PC-3 (cell line): ENCODE data around the gene CENPT.

Experiments used
- EZH2 ChIP-seq: fragments of 300-600 bp; sonication (generic); IDR thresholded peaks from one replicate; pipeline ENCODE4 v1.6.1; 2017; ENCODE audit warnings: antibody characterized with exemption, mild to moderate bottlenecking, low read length; ENCODE audit not compliant: unreplicated experiment
- EZH2phosphoT487 ChIP-seq: fragments of 300-600 bp; sonication (generic); IDR thresholded peaks from 2 replicates; pipeline ENCODE4 v1.6.1; 2018; ENCODE audit warnings: mild to moderate bottlenecking, antibody characterized with exemption, low read length, borderline replicate concordance
- TF ChIP-seq, protein P1 (sequence below): fragments of 300-600 bp; sonication (generic); conservative IDR thresholded peaks from 2 replicates; pipeline ENCODE4 v1.5.1; 2017; ENCODE audit warnings: antibody characterized with exemption, low read depth, mild to moderate bottlenecking, low read length

DNA sequence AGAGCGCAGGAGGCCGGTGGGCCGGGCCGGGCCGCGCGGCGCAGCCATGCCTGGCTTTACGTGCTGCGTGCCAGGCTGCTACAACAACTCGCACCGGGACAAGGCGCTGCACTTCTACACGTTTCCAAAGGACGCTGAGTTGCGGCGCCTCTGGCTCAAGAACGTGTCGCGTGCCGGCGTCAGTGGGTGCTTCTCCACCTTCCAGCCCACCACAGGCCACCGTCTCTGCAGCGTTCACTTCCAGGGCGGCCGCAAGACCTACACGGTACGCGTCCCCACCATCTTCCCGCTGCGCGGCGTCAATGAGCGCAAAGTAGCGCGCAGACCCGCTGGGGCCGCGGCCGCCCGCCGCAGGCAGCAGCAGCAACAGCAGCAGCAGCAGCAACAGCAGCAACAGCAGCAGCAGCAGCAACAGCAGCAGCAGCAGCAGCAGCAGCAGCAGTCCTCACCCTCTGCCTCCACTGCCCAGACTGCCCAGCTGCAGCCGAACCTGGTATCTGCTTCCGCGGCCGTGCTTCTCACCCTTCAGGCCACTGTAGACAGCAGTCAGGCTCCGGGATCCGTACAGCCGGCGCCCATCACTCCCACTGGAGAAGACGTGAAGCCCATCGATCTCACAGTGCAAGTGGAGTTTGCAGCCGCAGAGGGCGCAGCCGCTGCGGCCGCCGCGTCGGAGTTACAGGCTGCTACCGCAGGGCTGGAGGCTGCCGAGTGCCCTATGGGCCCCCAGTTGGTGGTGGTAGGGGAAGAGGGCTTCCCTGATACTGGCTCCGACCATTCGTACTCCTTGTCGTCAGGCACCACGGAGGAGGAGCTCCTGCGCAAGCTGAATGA is 4.8 kb downstream of the CENPT start:
- TF ChIP-seq, protein P1, sequence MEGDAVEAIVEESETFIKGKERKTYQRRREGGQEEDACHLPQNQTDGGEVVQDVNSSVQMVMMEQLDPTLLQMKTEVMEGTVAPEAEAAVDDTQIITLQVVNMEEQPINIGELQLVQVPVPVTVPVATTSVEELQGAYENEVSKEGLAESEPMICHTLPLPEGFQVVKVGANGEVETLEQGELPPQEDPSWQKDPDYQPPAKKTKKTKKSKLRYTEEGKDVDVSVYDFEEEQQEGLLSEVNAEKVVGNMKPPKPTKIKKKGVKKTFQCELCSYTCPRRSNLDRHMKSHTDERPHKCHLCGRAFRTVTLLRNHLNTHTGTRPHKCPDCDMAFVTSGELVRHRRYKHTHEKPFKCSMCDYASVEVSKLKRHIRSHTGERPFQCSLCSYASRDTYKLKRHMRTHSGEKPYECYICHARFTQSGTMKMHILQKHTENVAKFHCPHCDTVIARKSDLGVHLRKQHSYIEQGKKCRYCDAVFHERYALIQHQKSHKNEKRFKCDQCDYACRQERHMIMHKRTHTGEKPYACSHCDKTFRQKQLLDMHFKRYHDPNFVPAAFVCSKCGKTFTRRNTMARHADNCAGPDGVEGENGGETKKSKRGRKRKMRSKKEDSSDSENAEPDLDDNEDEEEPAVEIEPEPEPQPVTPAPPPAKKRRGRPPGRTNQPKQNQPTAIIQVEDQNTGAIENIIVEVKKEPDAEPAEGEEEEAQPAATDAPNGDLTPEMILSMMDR: peak; percentile 47
- TF ChIP-seq EZH2: no peak
- TF ChIP-seq EZH2phosphoT487: no peak
